Astrocyte (in vitro differentiated cells and primary cell): ENCODE measurements around the gene TMEM50A.
"Not testable (repeated sequence)": the region's sequence is repeated elsewhere in the genome, so short reads cannot be mapped to it uniquely, and the experiment has no call there.

Experiments
- CTCF ChIP-seq: IDR thresholded peaks from 2 replicates; pipeline ENCODE4 v1.5.1; 2011; ENCODE audit warnings: low read depth, mild to moderate bottlenecking, inconsistent platforms, low read length, moderate library complexity; ENCODE audit not compliant: insufficient read depth
- EZH2 ChIP-seq: IDR thresholded peaks from 2 replicates; pipeline ENCODE4 v1.6.1; 2012; ENCODE audit warnings: mild to moderate bottlenecking, low read length, inconsistent platforms; ENCODE audit not compliant: insufficient read depth

- TF ChIP-seq CTCF, EZH2: not testable (repeated sequence)
These were observed 50.6 kb downstream of the TMEM50A start for GRCh38 chr1:25388691-25389090.
